Vagina (tissue), 2 donors: ENCODE measurements around the gene ZBTB7C. TPM values are rescaled to one million over a fixed set of nuclear protein-coding genes. Genes with fewer than 3 reads are reported as not detected.

Experiments used
- DNase-seq, 2 donors: peaks; one replicate each; pipeline ENCODE4 v3.0.0-alpha.2; 2017; ENCODE audit errors: extremely low spot score in 2 of 2
- H3K27ac ChIP-seq: fragments of 200-600 bp; sonication (generic); one replicate; pipeline ENCODE4 v1.5.1; 2019
- H3K27me3 ChIP-seq: fragments of 200-600 bp; sonication (generic); one replicate; pipeline ENCODE4 v1.5.1; 2019
- H3K36me3 ChIP-seq, 2 donors: fragments of 200-600 bp; sonication (generic); one replicate each; pipeline ENCODE4 v1.5.1; 2017 to 2019
- H3K4me1 ChIP-seq: fragments of 200-600 bp; sonication (generic); one replicate; pipeline ENCODE4 v1.5.1; 2019
- H3K4me3 ChIP-seq, 2 donors: fragments of 200-600 bp; sonication (generic); 1 replicate in 1 of 2; 2 replicates in 1 of 2; pipeline ENCODE4 v1.5.1; 2016 to 2019
- H3K9me3 ChIP-seq: fragments of 200-600 bp; sonication (generic); one replicate; pipeline ENCODE4 v1.5.1; 2019
- CTCF ChIP-seq, 3 experiments: fragments of 450-650 bp in 2 of 3; fragments of 200-600 bp in 1 of 3; sonication (generic) in 1 of 3; IDR thresholded peaks; one replicate each; pipeline ENCODE4 v1.5.1; 2017 to 2019; ENCODE audit warnings: antibody characterized with exemption in 3 of 3, mild to moderate bottlenecking in 2 of 3, moderate library complexity in 2 of 3
- POLR2A ChIP-seq, 2 donors: fragments of 450-650 bp; IDR thresholded peaks; one replicate each; pipeline ENCODE4 v1.6.1; 2017; ENCODE audit warnings: antibody characterized with exemption in 2 of 2, mild to moderate bottlenecking in 2 of 2, moderate library complexity in 2 of 2
- POLR2AphosphoS5 ChIP-seq, 2 donors: sonication (generic); formaldehyde crosslinking; IDR thresholded peaks; one replicate each; pipeline ENCODE4 v1.9.0; 2017; ENCODE audit warnings: antibody characterized with exemption in 2 of 2, mild to moderate bottlenecking in 2 of 2, low read depth in 1 of 2; ENCODE audit not compliant: insufficient read depth in 1 of 2
- intact Hi-C: fragments of 100-400 bp; cut with DNase I; formaldehyde crosslinking; loops from one replicate; pipeline ENCODE4 v1.15.1; 2023
- total RNA-seq: library from RNA; depleted of rRNA; stranded (reverse); fragments of >200 nt; gene quantifications from one replicate; pipeline ENCODE4 v1.2.3, GENCODE V29; 2016

Gene ZBTB7C
- total RNA-seq, 1 donor from 2014 or later: 40.5 TPM

- no peaks in the 10 kb centered on the region for H3K36me3 ChIP-seq
- TF ChIP-seq POLR2A (IDR thresholded peaks at IDR 0.05): no peak
- no peak for TF ChIP-seq CTCF (IDR thresholded peaks at IDR 0.05)
- TF ChIP-seq POLR2AphosphoS5 (IDR thresholded peaks at IDR 0.05; ENCODE audit: insufficient read depth in 1 of 2, low read depth in 1 of 2): no peak
- no peaks in the 10 kb centered on the region for H3K27me3 ChIP-seq
- H3K4me3 ChIP-seq: no peak overlapping the region
- intact Hi-C loops: no loop called here
- no peaks in the 10 kb centered on the region for H3K4me1 ChIP-seq
- no peak overlapping the region for H3K27ac ChIP-seq
- no peaks in the 10 kb centered on the region for H3K9me3 ChIP-seq
- no peak for DNase-seq
These were observed 145.9 kb downstream of the ZBTB7C start for GRCh38 chr18:48263192-48263853.

GRCh38 chr18:48260237-48260636, 148.9 kb downstream of the ZBTB7C start:
- Histone ChIP-seq H3K27me3 (no peaks in the 10 kb centered on the region), H3K4me3 (no peak overlapping the region), H3K9me3 (no peaks in the 10 kb centered on the region), H3K4me1 (no peaks in the 10 kb centered on the region), H3K36me3 (no peaks in the 10 kb centered on the region), H3K27ac (no peak overlapping the region)
- no peak for DNase-seq
- intact Hi-C loops: no loop called here
- no peak for TF ChIP-seq POLR2A (IDR thresholded peaks at IDR 0.05)

- H3K4me1 ChIP-seq: no peaks in the 10 kb centered on the region
- H3K27ac ChIP-seq: no peak overlapping the region
- no peaks in the 10 kb centered on the region for H3K36me3 ChIP-seq
- no peaks in the 10 kb centered on the region for H3K9me3 ChIP-seq
- intact Hi-C loops: no loop called here
- TF ChIP-seq POLR2AphosphoS5 (IDR thresholded peaks at IDR 0.05; ENCODE audit: insufficient read depth in 1 of 2, low read depth in 1 of 2): no peak
- TF ChIP-seq POLR2A (IDR thresholded peaks at IDR 0.05): no peak
- TF ChIP-seq CTCF (IDR thresholded peaks at IDR 0.05): no peak
- no peak overlapping the region for H3K4me3 ChIP-seq
- no peak for DNase-seq
- H3K27me3 ChIP-seq: no peaks in the 10 kb centered on the region
These were observed 152.3 kb downstream of the ZBTB7C start for GRCh38 chr18:48256848-48257247.

- DNase-seq: no peak
- no peak overlapping the region for H3K4me3 ChIP-seq
- H3K36me3 ChIP-seq: no peaks in the 10 kb centered on the region
- TF ChIP-seq POLR2A (IDR thresholded peaks at IDR 0.05) (no peak), CTCF (IDR thresholded peaks at IDR 0.05) (no peak), POLR2AphosphoS5 (IDR thresholded peaks at IDR 0.05; ENCODE audit: insufficient read depth in 1 of 2, low read depth in 1 of 2) (no peak)
- no peaks in the 10 kb centered on the region for H3K4me1 ChIP-seq
- H3K27me3 ChIP-seq: no peaks in the 10 kb centered on the region
- H3K9me3 ChIP-seq: no peaks in the 10 kb centered on the region
- H3K27ac ChIP-seq: no peak overlapping the region
- intact Hi-C loops: no loop called here
These were observed 155.0 kb downstream of the ZBTB7C start for GRCh38 chr18:48254077-48254602.

GRCh38 chr18:48252525-48252924, 156.7 kb downstream of the ZBTB7C start:
- H3K4me3 ChIP-seq: no peak overlapping the region
- H3K27me3 ChIP-seq: no peaks in the 10 kb centered on the region
- DNase-seq: no peak
- no peaks in the 10 kb centered on the region for H3K9me3 ChIP-seq
- H3K27ac ChIP-seq: no peak overlapping the region
- no peak for TF ChIP-seq CTCF (IDR thresholded peaks at IDR 0.05)
- no peak for TF ChIP-seq POLR2AphosphoS5 (IDR thresholded peaks at IDR 0.05; ENCODE audit: insufficient read depth in 1 of 2, low read depth in 1 of 2)
- no peak for TF ChIP-seq POLR2A (IDR thresholded peaks at IDR 0.05)
- H3K36me3 ChIP-seq: no peaks in the 10 kb centered on the region
- intact Hi-C loops: no loop called here
- H3K4me1 ChIP-seq: no peaks in the 10 kb centered on the region
